Fibroblast of skin of right biceps (primary cell): ENCODE data around the gene OPN1MW.
"Not testable (repeated sequence)": the region's sequence is repeated elsewhere in the genome, so short reads cannot be mapped to it uniquely, and the experiment has no call there.

Source experiments
- DNase-seq: peaks from one replicate; pipeline ENCODE4 v3.0.0-alpha.2; 2013

The OPN1MW gene

DNA sequence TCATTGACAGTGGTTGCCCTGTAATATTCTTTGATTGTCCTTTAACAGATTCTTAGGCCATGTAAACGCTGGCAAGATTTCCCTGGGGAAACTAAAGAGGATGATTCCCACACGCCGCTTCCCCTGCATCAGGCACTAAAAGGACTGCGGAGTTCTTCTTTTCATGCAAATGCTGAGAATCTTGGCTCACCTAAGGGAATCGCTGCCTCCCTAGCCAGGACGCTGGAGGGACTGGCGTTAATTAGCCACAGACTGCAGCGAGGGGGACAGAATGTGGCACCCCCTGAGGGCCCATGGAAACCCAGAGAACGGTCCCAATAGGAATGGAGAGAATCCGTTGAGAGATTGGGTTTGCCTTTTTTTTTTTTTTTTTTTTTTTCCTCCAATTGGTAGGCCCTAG is 29.1 kb downstream of the OPN1MW start:
- DNase-seq: not testable (repeated sequence)

DNA sequence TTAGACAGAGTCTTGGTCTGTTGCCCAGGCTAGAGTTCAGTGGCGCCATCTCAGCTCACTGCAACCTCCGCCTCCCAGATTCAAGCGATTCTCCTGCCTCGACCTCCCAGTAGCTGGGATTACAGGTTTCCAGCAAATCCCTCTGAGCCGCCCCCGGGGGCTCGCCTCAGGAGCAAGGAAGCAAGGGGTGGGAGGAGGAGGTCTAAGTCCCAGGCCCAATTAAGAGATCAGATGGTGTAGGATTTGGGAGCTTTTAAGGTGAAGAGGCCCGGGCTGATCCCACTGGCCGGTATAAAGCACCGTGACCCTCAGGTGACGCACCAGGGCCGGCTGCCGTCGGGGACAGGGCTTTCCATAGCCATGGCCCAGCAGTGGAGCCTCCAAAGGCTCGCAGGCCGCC is 37.1 kb downstream of the OPN1MW start, which contains the start of gene OPN1MW2:
OPN1MW2 (plus strand) TSS at position 301 of the 400 bp plus-strand sequence; CDS start at position 361, 60 bp downstream.
- DNase-seq: not testable (repeated sequence)

DNA sequence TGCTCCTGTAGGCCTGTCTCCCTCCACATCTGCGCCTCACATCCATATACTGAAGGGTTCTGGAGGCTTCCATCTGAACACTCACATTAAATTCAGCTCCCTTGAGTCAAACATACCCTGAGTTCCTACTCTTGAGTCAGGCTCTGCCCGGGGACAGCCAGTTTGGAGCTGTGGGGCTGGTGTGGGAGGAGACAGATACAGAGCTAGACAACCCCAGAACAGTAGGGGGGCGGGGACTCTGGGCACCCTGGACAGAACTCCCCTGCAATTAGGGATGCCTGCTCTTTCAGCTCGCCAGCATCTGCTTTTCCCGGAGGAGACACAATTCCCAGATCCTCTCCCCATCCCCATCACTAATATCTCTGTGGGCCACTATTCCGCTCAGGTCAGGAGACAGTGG is 42.9 kb downstream of the OPN1MW start:
- DNase-seq: not testable (repeated sequence)

DNA sequence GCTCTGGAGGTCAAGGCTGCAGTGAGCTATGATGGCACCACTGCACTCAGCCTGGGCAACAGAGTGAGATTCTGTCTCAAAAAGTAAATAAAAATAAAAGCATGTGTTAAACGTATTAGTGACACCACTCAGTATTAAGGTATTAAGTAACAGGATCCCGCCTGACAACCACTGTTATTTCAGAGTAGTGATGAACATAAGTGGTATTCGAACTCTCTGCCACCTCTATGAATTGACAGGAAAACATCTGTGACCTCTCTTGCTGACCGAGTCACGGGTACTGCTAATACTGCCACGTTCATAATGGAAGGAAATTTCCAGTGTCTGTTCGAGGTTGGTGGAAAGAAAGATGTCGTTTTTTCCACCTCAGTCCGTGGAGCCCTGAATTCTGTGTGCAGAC is 44.3 kb downstream of the OPN1MW start:
- not testable (repeated sequence) for DNase-seq

DNA sequence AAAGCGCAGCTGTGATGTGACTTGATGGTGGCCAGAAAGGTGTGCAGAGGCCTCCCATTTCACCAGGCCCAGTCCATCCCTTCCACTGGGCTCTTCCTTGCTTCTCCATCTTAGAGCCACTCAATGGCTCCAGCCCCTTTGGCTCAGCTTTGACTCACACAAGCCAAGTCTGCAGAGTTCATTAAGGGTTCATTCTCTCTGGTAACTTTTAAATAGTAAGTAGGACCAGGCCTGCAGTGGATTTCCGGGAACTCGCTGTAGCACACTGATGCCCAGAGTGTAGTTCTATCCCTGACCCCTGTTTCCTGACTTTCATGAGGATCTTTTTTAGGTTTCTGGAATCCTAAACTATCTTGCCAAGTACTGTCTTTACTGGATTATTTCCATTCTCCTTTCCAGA is 49.0 kb downstream of the OPN1MW start:
- not testable (repeated sequence) for DNase-seq

DNA sequence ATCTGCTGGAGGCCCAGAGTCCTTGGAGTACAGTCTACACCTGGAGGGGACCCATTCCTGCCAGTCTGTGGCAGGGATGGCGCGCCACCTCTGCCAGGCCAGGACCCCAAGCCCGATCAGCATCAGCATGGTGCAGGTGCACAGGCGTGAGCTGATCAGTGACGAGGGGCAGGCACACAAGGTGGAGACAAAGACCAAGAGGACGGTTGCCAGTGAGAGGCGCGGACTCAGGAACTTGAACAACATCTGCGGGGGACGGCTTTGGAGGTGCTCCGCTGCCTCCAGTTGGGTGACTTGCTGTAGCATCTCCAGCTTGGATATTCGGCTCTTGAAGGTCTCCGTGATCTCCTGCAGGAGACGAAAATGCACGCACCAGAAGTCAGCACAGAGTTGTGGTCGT is 51.2 kb downstream of the OPN1MW start:
- DNase-seq: not testable (repeated sequence)

DNA sequence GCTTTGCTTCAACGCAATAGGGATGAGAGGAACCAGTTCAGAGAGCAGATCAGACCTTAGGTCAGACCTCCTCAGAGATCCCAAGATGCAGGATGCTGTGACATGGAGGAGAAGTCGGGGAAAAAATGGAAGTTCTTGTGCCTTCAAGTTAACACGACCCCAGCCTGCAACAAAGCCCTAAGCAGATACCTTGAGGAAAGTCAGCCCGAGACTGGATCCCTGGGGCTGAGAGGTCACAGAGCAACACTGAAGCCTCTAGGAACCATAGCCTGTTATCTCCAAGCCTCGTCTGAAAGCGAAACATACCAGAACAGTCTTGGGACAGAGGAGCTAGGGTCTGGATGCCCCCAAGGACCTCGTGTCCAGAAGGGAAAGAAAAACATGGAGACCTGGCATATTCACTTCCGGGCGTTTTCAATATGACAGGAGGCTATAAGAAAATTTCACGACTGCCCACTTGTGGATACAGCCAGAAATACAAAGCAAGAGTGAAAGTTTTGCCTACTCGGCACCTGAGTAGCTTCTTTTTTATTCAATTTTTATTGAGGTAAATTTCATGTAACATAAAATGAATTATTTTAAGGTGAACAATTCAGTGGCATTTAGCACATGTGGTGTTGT is 56.7 kb downstream of the OPN1MW start:
- DNase-seq: not testable (repeated sequence)

DNA sequence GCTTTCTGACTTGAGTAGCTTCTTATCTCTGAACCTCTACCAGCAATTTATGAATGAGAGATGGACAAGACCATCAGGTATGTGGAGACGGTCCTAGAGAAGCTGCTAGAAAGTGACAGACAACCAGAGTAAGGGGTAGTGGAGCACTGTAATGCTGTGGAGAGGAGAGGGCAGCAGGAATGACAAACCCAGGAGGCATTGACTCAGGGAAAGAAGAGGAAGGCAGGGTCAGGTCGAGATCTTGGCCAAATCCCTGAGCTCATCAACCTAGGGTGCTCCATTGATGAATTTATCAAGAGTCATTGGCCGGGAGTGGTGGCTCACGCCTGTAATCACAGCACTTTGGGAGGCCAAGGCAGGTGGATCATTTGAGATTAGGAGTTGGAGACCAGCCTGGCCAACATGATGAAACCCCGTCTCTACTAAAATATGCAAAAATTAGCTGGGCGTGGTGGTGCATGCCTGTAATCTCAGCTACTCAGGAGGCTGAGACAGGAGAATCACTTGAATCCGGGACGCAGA is 57.6 kb downstream of the OPN1MW start:
- DNase-seq: not testable (repeated sequence)
